Measurements from ENCODE around the gene ELAVL4. TPM values are rescaled to one million over a fixed set of nuclear protein-coding genes. Genes with fewer than 3 reads are reported as not detected.

Gene ELAVL4
- total RNA-seq, 2 donors from 2014 or later: 0.54 to 1.5 TPM

DNA sequence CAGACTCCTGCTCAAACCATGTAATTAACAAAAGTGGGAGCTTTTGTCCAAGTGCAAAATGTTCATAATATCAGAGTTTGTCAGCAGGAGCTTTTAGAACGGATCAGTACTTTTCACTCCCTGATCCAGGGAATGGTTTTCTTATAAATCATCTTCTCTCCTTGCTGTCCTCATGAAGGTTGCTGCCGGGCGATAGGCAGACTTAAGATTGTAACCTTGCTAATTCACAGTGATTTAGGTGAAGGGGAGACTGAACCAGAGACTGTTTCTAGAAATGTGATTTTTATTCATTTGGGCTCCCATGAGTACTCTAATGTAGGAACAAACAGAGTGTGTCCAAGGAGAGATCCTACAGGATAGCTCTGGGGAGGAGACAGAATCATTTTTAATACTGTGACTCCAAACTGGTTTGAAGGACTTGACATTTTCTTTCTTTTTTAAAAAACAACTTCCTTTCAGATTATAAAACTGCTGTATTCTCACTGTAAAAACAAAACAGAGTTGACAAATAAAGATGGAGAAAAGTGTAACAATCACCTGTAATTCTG, 23.7 kb downstream of the ELAVL4 start:
- intact Hi-C loops (cut with DNase I): no loop called here
- Histone ChIP-seq H3K9me3 (no peaks in the 10 kb centered on the region), H3K27ac (no peak overlapping the region), H3K27me3 (no peaks in the 10 kb centered on the region), H3K36me3 (no peaks in the 10 kb centered on the region), H3K4me3 (no peak overlapping the region), H3K4me1 (no peaks in the 10 kb centered on the region), H3K9ac (ENCODE audit: low read depth in 2 of 2, low read length in 2 of 2) (no peak overlapping the region)
- no peak for DNase-seq
- TF ChIP-seq, protein P1, sequence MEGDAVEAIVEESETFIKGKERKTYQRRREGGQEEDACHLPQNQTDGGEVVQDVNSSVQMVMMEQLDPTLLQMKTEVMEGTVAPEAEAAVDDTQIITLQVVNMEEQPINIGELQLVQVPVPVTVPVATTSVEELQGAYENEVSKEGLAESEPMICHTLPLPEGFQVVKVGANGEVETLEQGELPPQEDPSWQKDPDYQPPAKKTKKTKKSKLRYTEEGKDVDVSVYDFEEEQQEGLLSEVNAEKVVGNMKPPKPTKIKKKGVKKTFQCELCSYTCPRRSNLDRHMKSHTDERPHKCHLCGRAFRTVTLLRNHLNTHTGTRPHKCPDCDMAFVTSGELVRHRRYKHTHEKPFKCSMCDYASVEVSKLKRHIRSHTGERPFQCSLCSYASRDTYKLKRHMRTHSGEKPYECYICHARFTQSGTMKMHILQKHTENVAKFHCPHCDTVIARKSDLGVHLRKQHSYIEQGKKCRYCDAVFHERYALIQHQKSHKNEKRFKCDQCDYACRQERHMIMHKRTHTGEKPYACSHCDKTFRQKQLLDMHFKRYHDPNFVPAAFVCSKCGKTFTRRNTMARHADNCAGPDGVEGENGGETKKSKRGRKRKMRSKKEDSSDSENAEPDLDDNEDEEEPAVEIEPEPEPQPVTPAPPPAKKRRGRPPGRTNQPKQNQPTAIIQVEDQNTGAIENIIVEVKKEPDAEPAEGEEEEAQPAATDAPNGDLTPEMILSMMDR (IDR thresholded peaks at IDR 0.05): no peak

DNA sequence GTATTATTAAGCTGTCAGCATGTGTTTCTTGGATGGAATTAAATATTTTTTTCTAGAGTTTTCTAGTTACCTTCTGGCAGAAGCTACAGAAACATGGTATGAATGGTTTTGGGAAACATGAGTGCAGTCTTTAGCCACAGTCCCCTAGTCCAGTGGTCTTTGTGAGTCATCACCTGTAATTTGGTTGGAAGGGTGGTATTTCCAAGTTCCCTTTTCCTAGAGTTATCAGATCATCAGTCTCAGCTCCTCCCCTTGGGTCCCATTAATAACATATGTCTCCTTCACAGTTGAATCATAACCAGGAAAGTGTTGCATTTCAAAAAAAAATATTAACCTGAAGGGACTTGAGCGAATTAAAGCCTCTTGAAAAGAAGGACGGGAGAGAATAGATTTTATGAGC, 27.0 kb downstream of the ELAVL4 start:
- no peaks in the 10 kb centered on the region for H3K9me3 ChIP-seq
- TF ChIP-seq, protein P1 (IDR thresholded peaks at IDR 0.05): no peak
- no peaks in the 10 kb centered on the region for H3K36me3 ChIP-seq
- H3K4me1 ChIP-seq: no peaks in the 10 kb centered on the region
- intact Hi-C loops (cut with DNase I): no loop called here
- no peak overlapping the region for H3K9ac ChIP-seq (ENCODE audit: low read depth in 2 of 2, low read length in 2 of 2)
- H3K27me3 ChIP-seq: no peaks in the 10 kb centered on the region
- H3K4me3 ChIP-seq: no peak overlapping the region
- no peak overlapping the region for H3K27ac ChIP-seq
- no peak for DNase-seq

DNA sequence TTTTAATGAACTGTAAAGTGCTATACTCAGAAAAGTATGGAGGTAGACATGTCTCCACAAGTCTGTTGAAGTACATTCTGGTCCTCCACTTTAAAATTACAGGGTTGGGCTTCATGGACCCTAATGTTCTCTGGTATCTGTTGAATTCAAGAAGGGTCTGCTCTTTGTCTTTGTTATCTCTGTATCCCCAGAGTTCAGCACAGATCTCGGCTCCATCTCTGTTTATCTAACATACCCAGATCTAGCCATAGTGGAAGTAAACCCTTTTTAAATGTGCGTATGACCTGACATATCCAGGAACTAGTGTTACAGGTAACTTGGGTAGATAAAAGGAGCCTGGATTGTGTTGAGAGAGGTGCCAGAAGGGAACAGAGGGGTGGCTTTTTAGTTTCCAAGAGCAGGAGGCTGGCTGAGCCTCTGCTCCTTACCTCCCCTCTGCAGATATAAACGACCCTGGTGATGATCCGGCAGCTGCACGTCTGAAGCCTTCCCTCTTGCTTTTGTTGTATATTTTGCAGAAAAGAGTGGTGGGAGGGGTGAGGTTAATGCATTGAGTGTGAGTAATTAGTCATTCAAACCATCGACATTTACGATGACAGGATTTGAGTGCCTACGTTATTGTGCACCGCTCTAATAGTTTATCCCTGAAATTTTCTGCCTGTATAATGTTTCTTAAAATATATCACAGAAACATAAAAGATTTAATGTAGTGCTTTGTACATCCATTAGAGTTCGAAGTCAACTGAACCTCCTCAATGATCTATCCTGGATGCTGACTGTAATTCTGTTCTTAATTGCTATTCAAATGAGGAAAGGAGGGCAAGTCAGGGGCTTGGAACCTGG, 30.8 kb downstream of the ELAVL4 start:
- intact Hi-C loops (cut with DNase I): no loop called here
- DNase-seq: no peak
- Histone ChIP-seq H3K27me3 (no peaks in the 10 kb centered on the region), H3K27ac (no peak overlapping the region), H3K4me1 (no peaks in the 10 kb centered on the region), H3K9me3 (no peaks in the 10 kb centered on the region), H3K36me3 (no peaks in the 10 kb centered on the region), H3K4me3 (no peak overlapping the region), H3K9ac (ENCODE audit: low read depth in 2 of 2, low read length in 2 of 2) (no peak overlapping the region)
- TF ChIP-seq, protein P1 (IDR thresholded peaks at IDR 0.05): no peak

DNA sequence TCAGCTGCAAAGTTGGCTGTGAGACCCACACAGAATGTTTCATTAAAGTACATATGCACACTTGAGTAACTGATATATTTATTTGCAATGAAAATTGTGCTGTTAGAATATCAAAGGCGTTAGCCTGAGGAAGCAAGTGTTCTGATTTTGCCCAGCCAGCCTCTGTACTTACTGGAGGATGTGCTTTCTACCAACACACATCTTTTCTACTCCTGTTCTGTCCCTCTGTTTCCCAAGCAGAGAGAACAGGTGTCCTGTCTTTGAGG, 31.4 kb downstream of the ELAVL4 start:
- H3K4me1 ChIP-seq: no peaks in the 10 kb centered on the region
- intact Hi-C loops (cut with DNase I): no loop called here
- H3K9me3 ChIP-seq: no peaks in the 10 kb centered on the region
- H3K4me3 ChIP-seq: no peak overlapping the region
- H3K36me3 ChIP-seq: no peaks in the 10 kb centered on the region
- no peak for DNase-seq
- no peaks in the 10 kb centered on the region for H3K27me3 ChIP-seq
- H3K9ac ChIP-seq (ENCODE audit: low read depth in 2 of 2, low read length in 2 of 2): no peak overlapping the region
- no peak overlapping the region for H3K27ac ChIP-seq
- TF ChIP-seq, protein P1 (IDR thresholded peaks at IDR 0.05): no peak

DNA sequence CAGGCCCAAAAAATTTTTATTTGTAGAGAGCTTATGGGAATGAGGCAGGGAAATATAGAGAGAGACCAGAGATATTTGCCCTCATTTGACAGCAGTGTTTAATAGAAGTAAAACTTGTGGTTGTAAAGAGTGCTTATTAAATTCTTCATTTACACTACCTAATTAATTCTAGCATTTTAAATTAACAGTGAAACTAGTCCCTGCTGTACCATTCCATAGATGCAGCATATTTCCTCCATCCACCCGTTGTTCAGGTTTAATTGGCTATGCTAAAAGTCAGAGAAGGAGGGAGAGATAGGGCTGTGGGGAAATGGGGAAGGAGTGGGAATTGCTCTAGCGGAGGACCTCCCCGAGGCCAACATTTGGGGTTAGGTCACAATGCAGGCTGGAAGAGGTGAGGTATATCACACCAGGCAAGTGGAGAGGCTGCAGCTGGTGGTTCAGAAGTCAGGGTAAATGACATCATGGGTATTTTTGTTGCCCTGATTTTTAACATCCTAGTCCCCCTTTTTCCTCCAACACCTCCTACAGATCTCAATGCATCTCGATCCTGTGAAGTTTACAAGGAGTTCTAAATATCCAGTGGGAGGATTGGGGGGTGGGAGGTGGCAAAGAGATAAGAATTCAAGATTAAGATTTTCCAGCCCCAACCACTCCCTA, 38.6 kb downstream of the ELAVL4 start:
- H3K4me3 ChIP-seq: no peak overlapping the region
- TF ChIP-seq, protein P1 (IDR thresholded peaks at IDR 0.05): no peak
- no peaks in the 10 kb centered on the region for H3K4me1 ChIP-seq
- no peaks in the 10 kb centered on the region for H3K9me3 ChIP-seq
- H3K27ac ChIP-seq: no peak overlapping the region
- H3K36me3 ChIP-seq: no peaks in the 10 kb centered on the region
- no peak for DNase-seq
- H3K9ac ChIP-seq (ENCODE audit: low read depth in 2 of 2, low read length in 2 of 2): no peak overlapping the region
- intact Hi-C loops (cut with DNase I): no loop called here
- H3K27me3 ChIP-seq: no peaks in the 10 kb centered on the region

All from colonic mucosa (tissue), 4 donors.